Osteocyte (in vitro differentiated cells): ENCODE results near the gene OLIG1. TPM values are rescaled to one million over a fixed set of nuclear protein-coding genes. Genes with fewer than 3 reads are reported as not detected.

Experiments
- DNase-seq: peaks from one replicate; pipeline ENCODE4 v3.0.0; 2021; ENCODE audit warnings: mixed read lengths; ENCODE audit not compliant: unreplicated experiment; ENCODE audit errors: extremely low spot score
- H3K27ac Mint-ChIP-seq: one replicate; pipeline ENCODE4 v1.8.0; 2021; ENCODE audit warnings: mild to moderate bottlenecking, mixed read lengths; ENCODE audit not compliant: unreplicated experiment
- H3K27me3 Mint-ChIP-seq: one replicate; pipeline ENCODE4 v1.8.0; 2021; ENCODE audit warnings: mixed read lengths; ENCODE audit not compliant: unreplicated experiment
- H3K36me3 Mint-ChIP-seq: one replicate; pipeline ENCODE4 v1.8.0; 2021; ENCODE audit warnings: mixed read lengths; ENCODE audit not compliant: unreplicated experiment
- H3K4me1 Mint-ChIP-seq: one replicate; pipeline ENCODE4 v1.8.0; 2021; ENCODE audit warnings: mixed read lengths; ENCODE audit not compliant: unreplicated experiment
- H3K4me3 Mint-ChIP-seq: one replicate; pipeline ENCODE4 v1.8.0; 2021; ENCODE audit warnings: mild to moderate bottlenecking, moderate library complexity, mixed read lengths; ENCODE audit not compliant: unreplicated experiment
- H3K9me3 Mint-ChIP-seq: one replicate; pipeline ENCODE4 v1.8.0; 2021; ENCODE audit warnings: mixed read lengths; ENCODE audit not compliant: unreplicated experiment
- total RNA-seq: library from RNA; stranded (reverse); gene quantifications from 2 replicates; pipeline ENCODE4 v1.2.1, GENCODE V29; 2021
- TF ChIP-seq, protein P1 (sequence below): fragments of 200-600 bp; sonication (generic); IDR thresholded peaks from 2 replicates; pipeline ENCODE4 v1.5.0; 2021; ENCODE audit warnings: antibody characterized with exemption, mild to moderate bottlenecking, moderate library complexity

OLIG1 gene
- total RNA-seq, 1 donor from 2014 or later, result not detected

DNA sequence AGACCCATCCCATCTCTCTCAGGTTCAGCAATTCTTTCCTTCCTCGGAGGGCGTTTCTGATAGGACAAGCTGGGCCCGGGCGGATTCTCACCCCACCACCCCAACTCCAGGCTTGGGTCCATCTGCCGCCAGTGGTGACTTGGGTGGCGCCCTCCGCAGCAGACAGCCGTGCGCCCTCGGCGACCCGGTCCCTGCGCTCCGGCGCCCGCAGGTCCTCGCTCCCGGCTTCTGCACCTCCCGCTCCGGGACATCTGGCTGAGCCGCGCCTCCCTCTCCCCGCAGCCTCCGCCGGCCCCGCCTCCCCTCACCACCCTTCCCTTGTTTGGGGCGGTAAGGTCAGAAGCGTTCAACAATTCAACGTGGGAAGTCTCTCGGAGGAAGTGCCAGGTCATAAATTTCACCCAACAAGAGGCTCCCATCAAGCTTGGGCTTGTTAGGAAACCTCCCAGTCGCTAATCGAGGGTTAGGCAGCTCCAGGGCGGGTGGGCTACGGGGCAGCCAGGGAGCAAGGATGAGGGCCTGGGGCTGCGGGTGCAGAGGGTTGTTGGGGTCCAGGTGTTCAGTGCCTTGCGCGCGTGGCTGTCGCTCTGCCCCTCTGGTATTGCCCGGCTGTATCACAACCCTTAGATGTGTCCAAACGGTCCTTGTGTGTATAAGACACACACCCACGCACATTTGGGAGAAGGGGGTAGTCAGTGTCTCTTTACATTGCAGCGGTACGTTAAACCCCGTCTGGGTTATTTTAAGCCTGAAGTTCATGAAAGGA, 39.8 kb downstream of the OLIG1 start:
- H3K27me3 Mint-ChIP-seq, result peaks cover 68% of the 10 kb centered on the region
- no peak for DNase-seq
- H3K36me3 Mint-ChIP-seq, result no peaks in the 10 kb centered on the region
- no peak overlapping the region for H3K4me3 Mint-ChIP-seq
- TF ChIP-seq, protein P1, sequence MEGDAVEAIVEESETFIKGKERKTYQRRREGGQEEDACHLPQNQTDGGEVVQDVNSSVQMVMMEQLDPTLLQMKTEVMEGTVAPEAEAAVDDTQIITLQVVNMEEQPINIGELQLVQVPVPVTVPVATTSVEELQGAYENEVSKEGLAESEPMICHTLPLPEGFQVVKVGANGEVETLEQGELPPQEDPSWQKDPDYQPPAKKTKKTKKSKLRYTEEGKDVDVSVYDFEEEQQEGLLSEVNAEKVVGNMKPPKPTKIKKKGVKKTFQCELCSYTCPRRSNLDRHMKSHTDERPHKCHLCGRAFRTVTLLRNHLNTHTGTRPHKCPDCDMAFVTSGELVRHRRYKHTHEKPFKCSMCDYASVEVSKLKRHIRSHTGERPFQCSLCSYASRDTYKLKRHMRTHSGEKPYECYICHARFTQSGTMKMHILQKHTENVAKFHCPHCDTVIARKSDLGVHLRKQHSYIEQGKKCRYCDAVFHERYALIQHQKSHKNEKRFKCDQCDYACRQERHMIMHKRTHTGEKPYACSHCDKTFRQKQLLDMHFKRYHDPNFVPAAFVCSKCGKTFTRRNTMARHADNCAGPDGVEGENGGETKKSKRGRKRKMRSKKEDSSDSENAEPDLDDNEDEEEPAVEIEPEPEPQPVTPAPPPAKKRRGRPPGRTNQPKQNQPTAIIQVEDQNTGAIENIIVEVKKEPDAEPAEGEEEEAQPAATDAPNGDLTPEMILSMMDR, result no peak
- no peak overlapping the region for H3K27ac Mint-ChIP-seq
- H3K9me3 Mint-ChIP-seq, result no peaks in the 10 kb centered on the region
- no peaks in the 10 kb centered on the region for H3K4me1 Mint-ChIP-seq

DNA sequence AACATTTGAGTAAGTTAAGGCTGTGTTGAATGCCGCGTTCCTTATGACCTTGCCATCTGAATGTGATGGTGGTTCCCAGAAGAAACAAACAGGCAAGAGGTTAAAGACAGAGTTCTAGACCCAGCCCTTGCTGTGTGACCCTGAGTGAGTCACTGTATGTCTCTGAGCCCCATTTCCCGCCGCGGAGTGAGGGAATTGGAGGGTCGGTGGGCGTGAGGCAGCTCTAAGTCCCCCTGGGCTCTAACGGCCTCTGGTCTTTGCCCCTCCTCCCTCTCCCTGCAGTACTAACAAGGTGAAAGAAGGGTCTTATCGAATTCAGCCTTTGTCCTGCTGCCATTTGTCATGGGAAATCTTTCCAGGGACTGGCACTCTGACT, 40.4 kb downstream of the OLIG1 start:
- DNase-seq, result no peak
- TF ChIP-seq, protein P1, result no peak
- Mint-ChIP-seq H3K9me3 (no peaks in the 10 kb centered on the region), H3K4me3 (no peak overlapping the region), H3K27ac (no peak overlapping the region), H3K27me3 (peaks cover 73% of the 10 kb centered on the region), H3K4me1 (no peaks in the 10 kb centered on the region), H3K36me3 (no peaks in the 10 kb centered on the region)

- Mint-ChIP-seq H3K4me3 (no peak overlapping the region), H3K36me3 (no peaks in the 10 kb centered on the region), H3K27me3 (peaks cover 79% of the 10 kb centered on the region), H3K9me3 (no peaks in the 10 kb centered on the region), H3K27ac (no peak overlapping the region), H3K4me1 (no peaks in the 10 kb centered on the region)
- TF ChIP-seq, protein P1, result no peak
- no peak for DNase-seq
These were observed 41.6 kb downstream of the OLIG1 start for GRCh38 chr21:33111577-33111976.

- H3K27ac Mint-ChIP-seq, result no peak overlapping the region
These were observed 42.2 kb downstream of the OLIG1 start for GRCh38 chr21:33112151-33112550.

DNA sequence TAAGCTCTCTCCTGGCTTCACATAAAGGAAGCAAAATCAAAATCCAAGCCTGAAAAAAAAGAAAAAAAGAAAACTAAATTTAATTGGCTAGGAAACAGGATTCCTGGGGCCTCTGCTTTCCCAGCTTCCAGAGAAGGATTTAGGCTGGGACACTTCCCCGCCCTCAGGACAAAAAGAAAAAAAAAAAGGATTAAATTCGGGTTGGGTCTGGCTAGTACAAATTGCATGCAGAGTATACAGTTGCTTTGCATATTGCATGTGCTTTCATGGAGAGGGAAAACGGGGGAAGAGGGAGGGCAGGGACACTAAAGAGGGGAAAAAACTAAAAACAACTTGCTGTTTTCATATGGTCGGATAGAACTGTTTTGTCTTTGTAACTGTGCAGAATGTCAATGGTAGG, 42.7 kb downstream of the OLIG1 start:
- H3K36me3 Mint-ChIP-seq, result no peaks in the 10 kb centered on the region
- H3K4me3 Mint-ChIP-seq, result no peak overlapping the region
- no peak for DNase-seq
- H3K4me1 Mint-ChIP-seq, result no peaks in the 10 kb centered on the region
- H3K9me3 Mint-ChIP-seq, result no peaks in the 10 kb centered on the region
- peaks cover 89% of the 10 kb centered on the region for H3K27me3 Mint-ChIP-seq
- no peak overlapping the region for H3K27ac Mint-ChIP-seq
- TF ChIP-seq, protein P1, result no peak

More at GRCh38 chr21:33112151-33112550, 42.2 kb downstream of the OLIG1 start:
- Mint-ChIP-seq H3K27me3 (peaks cover 85% of the 10 kb centered on the region), H3K9me3 (no peaks in the 10 kb centered on the region), H3K4me3 (no peak overlapping the region), H3K36me3 (no peaks in the 10 kb centered on the region), H3K4me1 (no peaks in the 10 kb centered on the region)
- DNase-seq, result no peak
- TF ChIP-seq, protein P1, result no peak
